HL-60 (cell line): Measurements from ENCODE around the gene CYRIA.

Source experiments
- DNase-seq, 2 experiments: peaks; one replicate each; pipeline ENCODE4 v3.0.0-alpha.2; 2010 to 2020; ENCODE audit warnings: low read depth in 1 of 2, low spot score in 1 of 2
- H3K27ac ChIP-seq: fragments of 250-450 bp; sonication (Bioruptor Pico); replicated peaks from 2 replicates; pipeline ENCODE4 v1.5.1; 2020; ENCODE audit warnings: mild to moderate bottlenecking, moderate library complexity
- H3K27me3 ChIP-seq: fragments of 250-450 bp; sonication (Bioruptor Pico); 2 replicates; pipeline ENCODE4 v1.5.1; 2021; ENCODE audit warnings: mild to moderate bottlenecking, moderate library complexity; ENCODE audit not compliant: insufficient read depth, poor library complexity, severe bottlenecking
- H3K4me3 ChIP-seq: replicated peaks from 2 replicates; pipeline ENCODE4 v1.5.1; 2011; ENCODE audit warnings: mild to moderate bottlenecking, control low read depth, low read length; ENCODE audit not compliant: insufficient read depth
- GABPA ChIP-seq: IDR thresholded peaks from 2 replicates; pipeline ENCODE4 v1.6.1; 2012; ENCODE audit warnings: low read depth
- POLR2AphosphoS5 ChIP-seq: IDR thresholded peaks from 2 replicates; pipeline ENCODE4 v1.6.1; 2012; ENCODE audit warnings: low read depth
- REST ChIP-seq: IDR thresholded peaks from 2 replicates; pipeline ENCODE4 v1.6.1; 2012; ENCODE audit warnings: low read depth; ENCODE audit not compliant: insufficient replicate concordance
- SPI1 ChIP-seq: IDR thresholded peaks from 2 replicates; pipeline ENCODE4 v1.6.1; 2012; ENCODE audit warnings: low read depth, mild to moderate bottlenecking, borderline replicate concordance
- TF ChIP-seq, protein P1 (sequence below): IDR thresholded peaks from one replicate; pipeline ENCODE4 v1.5.1; 2011; ENCODE audit warnings: low read length, control low read depth, inconsistent platforms; ENCODE audit not compliant: insufficient read depth

Gene CYRIA

DNA sequence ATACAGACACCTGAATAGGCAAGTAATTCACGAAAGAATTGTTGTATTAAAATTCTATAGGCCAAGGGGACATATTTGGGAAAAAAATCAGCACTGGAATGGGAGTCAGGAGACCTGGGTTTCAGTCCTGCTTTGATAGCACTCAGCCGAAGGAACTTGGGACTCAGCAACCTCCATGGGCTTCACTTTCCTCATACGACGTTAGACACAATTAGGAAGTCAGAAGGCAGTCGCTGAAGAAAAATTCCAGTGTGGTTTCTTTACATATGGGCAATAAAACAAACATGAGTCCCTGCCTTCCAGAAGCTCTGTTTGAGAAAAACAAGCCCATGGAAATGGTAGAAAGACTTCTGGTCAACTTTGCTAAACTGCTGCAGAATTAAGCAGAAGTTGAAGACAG lies 15.1 kb upstream of the CYRIA start:
- Histone ChIP-seq H3K27ac (no peak overlapping the region), H3K27me3 (no peaks in the 10 kb centered on the region), H3K4me3 (no peak overlapping the region)
- no peak for DNase-seq
- TF ChIP-seq REST (no peak), POLR2AphosphoS5 (no peak), GABPA (no peak), SPI1 (no peak)
- TF ChIP-seq, protein P1, sequence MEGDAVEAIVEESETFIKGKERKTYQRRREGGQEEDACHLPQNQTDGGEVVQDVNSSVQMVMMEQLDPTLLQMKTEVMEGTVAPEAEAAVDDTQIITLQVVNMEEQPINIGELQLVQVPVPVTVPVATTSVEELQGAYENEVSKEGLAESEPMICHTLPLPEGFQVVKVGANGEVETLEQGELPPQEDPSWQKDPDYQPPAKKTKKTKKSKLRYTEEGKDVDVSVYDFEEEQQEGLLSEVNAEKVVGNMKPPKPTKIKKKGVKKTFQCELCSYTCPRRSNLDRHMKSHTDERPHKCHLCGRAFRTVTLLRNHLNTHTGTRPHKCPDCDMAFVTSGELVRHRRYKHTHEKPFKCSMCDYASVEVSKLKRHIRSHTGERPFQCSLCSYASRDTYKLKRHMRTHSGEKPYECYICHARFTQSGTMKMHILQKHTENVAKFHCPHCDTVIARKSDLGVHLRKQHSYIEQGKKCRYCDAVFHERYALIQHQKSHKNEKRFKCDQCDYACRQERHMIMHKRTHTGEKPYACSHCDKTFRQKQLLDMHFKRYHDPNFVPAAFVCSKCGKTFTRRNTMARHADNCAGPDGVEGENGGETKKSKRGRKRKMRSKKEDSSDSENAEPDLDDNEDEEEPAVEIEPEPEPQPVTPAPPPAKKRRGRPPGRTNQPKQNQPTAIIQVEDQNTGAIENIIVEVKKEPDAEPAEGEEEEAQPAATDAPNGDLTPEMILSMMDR: no peak

GRCh38 chr2:16680304-16680703 lies 14.7 kb upstream of the CYRIA start:
- no peak for DNase-seq
- no peaks in the 10 kb centered on the region for H3K27me3 ChIP-seq
- no peak overlapping the region for H3K27ac ChIP-seq
- TF ChIP-seq REST (no peak), POLR2AphosphoS5 (no peak), SPI1 (no peak), GABPA (no peak)
- TF ChIP-seq, protein P1: no peak
- no peak overlapping the region for H3K4me3 ChIP-seq

DNA sequence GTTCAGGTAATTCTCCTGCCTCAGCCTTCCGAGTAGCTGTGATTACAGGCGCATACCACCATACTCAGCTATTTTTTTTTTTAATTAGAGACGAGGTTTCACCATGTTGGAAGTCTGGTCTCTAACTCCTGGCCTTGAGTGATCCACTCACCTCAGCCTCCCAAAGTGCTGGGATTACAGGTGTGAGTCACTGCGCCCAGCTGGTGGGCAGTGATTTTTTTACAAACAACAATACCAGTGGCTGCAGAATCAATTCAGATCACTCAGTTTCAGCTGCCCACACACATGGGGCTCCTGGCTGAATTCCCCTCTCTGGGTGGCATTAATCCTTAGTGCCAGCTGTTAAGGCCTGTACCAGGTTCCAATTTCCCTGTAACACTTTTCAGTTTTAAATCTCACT lies 13.3 kb upstream of the CYRIA start:
- no peak for DNase-seq
- Histone ChIP-seq H3K27me3 (no peaks in the 10 kb centered on the region), H3K4me3 (no peak overlapping the region), H3K27ac (no peak overlapping the region)
- TF ChIP-seq POLR2AphosphoS5 (no peak), GABPA (no peak), SPI1 (no peak), REST (no peak)

DNA sequence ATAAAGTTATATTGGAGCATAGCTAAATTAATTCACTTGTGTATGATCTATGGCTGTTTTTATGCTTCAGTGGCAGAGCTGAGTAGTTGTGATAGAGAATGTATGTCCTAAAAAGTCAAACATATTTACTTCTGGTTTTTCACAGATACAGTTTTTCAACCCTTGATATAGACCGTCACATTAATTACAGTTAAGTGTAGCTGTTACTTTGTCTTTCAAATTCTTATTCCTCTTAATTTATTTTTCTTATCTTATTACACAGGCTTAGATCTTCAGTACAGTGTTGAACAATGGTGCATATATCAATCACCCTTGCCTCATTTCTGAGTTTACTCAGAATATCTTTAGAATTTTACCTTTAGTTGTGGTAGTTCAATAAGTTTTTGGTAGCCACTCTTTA lies 12.2 kb upstream of the CYRIA start:
- Histone ChIP-seq H3K4me3 (no peak overlapping the region), H3K27ac (no peak overlapping the region), H3K27me3 (no peaks in the 10 kb centered on the region)
- TF ChIP-seq, protein P1: no peak
- TF ChIP-seq REST: no peak
- no peak for TF ChIP-seq GABPA
- TF ChIP-seq SPI1: no peak
- no peak for TF ChIP-seq POLR2AphosphoS5
- no peak for DNase-seq
